SK-N-MC (cell line): ENCODE measurements around the gene RPS2.

Experiments
- DNase-seq: peaks from one replicate; pipeline ENCODE4 v3.0.0-alpha.2; 2011; ENCODE audit warnings: low read depth, low spot score
- H3K27ac ChIP-seq: fragments of 200-600 bp; sonication (generic); 2 replicates; pipeline ENCODE4 v1.5.1; 2016; ENCODE audit warnings: mixed run types
- H3K36me3 ChIP-seq: fragments of 200-600 bp; sonication (generic); 2 replicates; pipeline ENCODE4 v1.6.1; 2017; ENCODE audit warnings: antibody characterized with exemption, low read length, mixed read lengths; ENCODE audit not compliant: insufficient read depth
- H3K4me3 ChIP-seq: fragments of 200-600 bp; sonication (generic); 2 replicates; pipeline ENCODE4 v1.5.1; 2016
- H3K9ac ChIP-seq: fragments of 200-600 bp; sonication (generic); 2 replicates; pipeline ENCODE4 v1.8.0; 2017; ENCODE audit warnings: mixed run types, mixed read lengths; ENCODE audit not compliant: insufficient read length
- H3K9me3 ChIP-seq: fragments of 200-600 bp; sonication (generic); 2 replicates; pipeline ENCODE4 v1.6.1; 2017; ENCODE audit warnings: low read depth, mild to moderate bottlenecking, antibody characterized with exemption, low read length, moderate library complexity, mixed read lengths
- EZH2 ChIP-seq: fragments of 200-600 bp; sonication (generic); IDR thresholded peaks from one replicate; pipeline ENCODE4 v1.6.1; 2017; ENCODE audit warnings: antibody characterized with exemption
- FOXP2 ChIP-seq: optimal IDR thresholded peaks from 2 replicates; pipeline ENCODE3; 2011; ENCODE audit warnings: mild to moderate bottlenecking, moderate library complexity; ENCODE audit not compliant: insufficient read depth; ENCODE audit errors: extremely low read length, control extremely low read depth
- POLR2AphosphoS5 ChIP-seq: IDR thresholded peaks from 2 replicates; pipeline ENCODE4 v1.6.1; 2012; ENCODE audit warnings: mild to moderate bottlenecking, low read depth, low read length, borderline replicate concordance

RPS2 gene

GRCh38 chr16:2007081-2007836, 42.6 kb upstream of the RPS2 start:
- Histone ChIP-seq H3K9me3 (no peaks in the 10 kb centered on the region), H3K9ac (peak overlapping the region; percentile 98), H3K4me3 (peak overlapping the region; percentile 96), H3K27ac (no peak overlapping the region), H3K36me3 (peaks cover 22% of the 10 kb centered on the region; the same call in 1 of the 2 replicates)
- no peak for TF ChIP-seq FOXP2
- DNase-seq: no peak

DNA sequence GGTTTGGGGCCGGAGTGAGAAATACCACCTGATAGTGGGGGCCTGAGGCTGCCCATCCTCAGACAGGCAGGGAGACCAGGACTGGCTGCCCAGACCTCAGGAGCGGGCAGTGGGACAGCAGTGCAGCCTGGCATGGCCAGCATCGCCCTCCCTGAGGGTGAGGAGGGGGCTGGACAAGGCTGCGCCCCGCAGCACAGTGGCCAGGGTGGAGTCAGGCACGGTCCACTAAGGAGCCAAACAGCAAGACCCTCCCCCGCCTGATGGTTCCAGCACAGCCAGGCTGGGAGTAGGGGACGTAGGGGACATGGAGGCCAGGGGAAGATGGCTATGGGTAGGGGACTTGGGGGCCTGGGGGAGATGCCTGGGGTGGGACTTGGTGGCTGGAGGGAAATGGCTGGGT, 41.7 kb upstream of the RPS2 start:
- Histone ChIP-seq H3K4me3 (no peak overlapping the region), H3K9ac (no peak overlapping the region), H3K9me3 (no peaks in the 10 kb centered on the region), H3K36me3 (peaks cover 31% of the 10 kb centered on the region; the same call in 1 of the 2 replicates), H3K27ac (no peak overlapping the region)
- TF ChIP-seq FOXP2 (no peak), EZH2 (no peak), POLR2AphosphoS5 (peak; percentile 15; the same call in 1 of the 2 replicates)
- no peak for DNase-seq

DNA sequence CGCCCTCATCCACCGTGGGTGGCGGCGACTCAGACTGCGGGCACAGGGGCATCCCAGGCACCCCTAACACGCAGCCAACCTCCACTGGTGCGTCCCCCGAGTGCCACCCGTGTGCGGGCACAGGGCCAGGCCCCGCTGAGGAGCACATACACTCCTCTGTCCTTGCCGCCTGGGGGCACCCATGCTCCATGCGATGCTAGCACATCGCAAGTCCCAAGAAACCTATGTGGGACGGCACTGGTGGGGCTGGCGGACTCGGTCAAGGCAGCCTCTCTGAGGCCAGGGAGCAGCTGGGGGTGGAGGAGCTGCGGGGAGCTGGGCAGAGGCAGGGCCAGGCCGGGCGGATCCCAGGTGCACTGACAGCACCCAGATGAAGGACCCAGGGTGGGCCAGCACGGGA, 41.0 kb upstream of the RPS2 start:
- Histone ChIP-seq H3K9ac (no peak overlapping the region), H3K27ac (no peak overlapping the region), H3K9me3 (no peaks in the 10 kb centered on the region), H3K4me3 (no peak overlapping the region), H3K36me3 (peaks cover 36% of the 10 kb centered on the region; the same call in 1 of the 2 replicates)
- no peak for DNase-seq
- TF ChIP-seq FOXP2 (no peak), POLR2AphosphoS5 (no peak), EZH2 (no peak)

DNA sequence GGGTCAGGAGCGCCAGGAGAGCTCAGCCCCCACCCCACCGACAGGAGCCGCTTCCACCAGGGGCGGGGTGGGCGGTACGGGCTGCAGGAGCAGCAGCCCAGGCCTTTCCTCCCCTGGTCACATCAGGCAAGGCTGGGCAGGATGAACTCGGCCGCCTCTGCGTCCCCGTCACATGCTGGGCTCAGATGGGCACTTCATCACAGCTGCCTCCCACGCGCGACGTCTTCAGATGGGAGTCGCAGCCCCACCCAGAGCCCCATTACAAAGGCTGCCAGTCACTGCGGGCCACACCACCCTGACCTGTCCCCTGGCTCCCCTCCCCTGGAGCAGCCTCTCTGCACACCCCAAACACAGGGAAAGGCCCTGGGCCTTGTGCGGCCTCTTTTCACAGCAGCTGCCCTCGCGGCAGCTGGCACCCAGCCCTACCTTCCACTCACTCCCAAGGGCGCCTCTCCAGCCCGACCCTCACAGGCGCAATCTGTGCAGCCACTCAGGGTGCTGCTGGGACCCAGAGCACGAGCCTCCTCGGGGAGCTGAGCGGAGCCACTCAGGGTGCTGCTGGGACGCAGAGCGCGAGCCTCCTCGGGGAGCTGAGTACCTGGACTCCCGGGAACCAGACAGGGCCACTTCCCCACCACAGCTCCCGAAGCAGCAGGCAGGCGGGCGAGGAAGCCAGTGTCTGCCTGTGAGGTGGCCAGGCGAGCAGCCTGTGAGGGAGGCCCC, 40.3 kb upstream of the RPS2 start:
- no peak for DNase-seq
- Histone ChIP-seq H3K9me3 (no peaks in the 10 kb centered on the region), H3K9ac (no peak overlapping the region), H3K27ac (no peak overlapping the region), H3K36me3 (peaks cover 42% of the 10 kb centered on the region; the same call in 1 of the 2 replicates), H3K4me3 (no peak overlapping the region)
- TF ChIP-seq FOXP2 (no peak), POLR2AphosphoS5 (no peak), EZH2 (no peak)

DNA sequence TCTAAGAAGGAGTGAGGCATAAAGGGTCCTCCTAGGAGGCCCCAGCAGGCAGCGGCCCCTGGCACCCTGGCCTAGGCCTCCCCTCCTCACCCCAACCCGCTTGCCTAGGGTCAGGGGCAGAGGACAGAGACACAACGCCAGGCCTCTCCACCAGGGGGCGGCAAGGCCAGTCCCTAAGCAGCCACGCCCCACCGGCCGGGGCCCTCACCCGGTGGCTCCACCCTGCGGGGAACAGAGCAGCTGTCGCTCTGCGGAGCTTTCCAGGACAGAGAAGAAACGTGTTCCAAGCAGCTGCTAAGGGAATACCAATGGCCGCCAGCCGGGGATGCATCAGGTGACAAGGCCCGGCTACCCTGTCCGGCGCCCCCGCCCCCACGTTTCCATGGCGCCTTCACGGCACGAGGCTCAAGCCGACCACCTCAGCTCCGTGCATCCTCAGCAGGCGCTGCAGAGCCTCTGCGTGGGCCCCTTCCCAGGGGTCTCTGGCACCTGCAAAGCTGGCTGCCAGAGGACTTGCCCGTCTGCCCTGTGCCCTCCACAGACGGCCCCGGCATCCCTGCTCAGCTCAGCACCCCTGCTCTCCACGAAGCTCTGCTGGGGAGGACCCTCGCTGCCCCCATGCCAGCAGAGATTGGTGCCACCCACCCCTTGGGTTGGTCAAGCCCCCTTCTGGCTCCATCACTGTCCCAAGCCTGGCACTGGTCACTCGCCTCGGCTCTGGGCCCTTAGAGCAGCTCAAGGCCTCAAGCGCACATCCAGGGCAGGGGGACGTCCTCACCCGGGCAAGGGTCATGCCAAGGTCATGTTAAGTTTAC, 39.4 kb upstream of the RPS2 start:
- DNase-seq: no peak
- TF ChIP-seq EZH2 (no peak), POLR2AphosphoS5 (no peak), FOXP2 (no peak)
- Histone ChIP-seq H3K4me3 (no peak overlapping the region), H3K9me3 (no peaks in the 10 kb centered on the region), H3K36me3 (peaks cover 51% of the 10 kb centered on the region; the same call in 1 of the 2 replicates), H3K27ac (no peak overlapping the region), H3K9ac (no peak overlapping the region)

DNA sequence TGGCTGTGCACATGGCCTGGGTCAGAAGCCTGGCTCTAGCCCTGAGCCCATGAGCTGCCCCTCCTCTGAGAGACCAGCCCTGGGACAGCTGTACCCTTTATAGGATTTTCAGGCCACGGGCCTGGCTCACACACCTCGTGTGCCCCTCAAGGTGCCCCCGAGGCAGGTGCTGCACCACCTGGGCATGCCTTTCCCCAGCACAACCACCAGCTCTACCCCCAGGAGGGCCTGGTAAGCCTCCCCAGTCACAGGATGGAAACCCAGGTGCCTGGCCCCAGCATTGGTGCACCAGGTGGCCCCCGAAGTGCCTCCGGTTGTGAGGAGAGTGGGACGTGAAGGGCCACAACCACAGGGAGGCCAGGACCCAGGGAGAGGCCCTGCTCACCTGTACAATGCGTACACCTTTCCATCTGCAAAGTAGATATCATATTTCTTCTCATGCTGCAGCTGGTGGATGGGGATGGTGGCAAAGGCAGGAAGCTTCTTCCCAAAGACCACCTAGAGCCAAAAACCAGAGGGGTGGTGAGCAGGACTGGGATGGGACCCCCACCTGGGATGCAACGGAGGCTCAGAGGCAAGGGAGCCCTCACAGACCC, 38.7 kb upstream of the RPS2 start:
- Histone ChIP-seq H3K36me3 (peaks cover 55% of the 10 kb centered on the region; the same call in 1 of the 2 replicates), H3K4me3 (no peak overlapping the region), H3K27ac (no peak overlapping the region), H3K9me3 (no peaks in the 10 kb centered on the region), H3K9ac (no peak overlapping the region)
- no peak for TF ChIP-seq FOXP2
- no peak for TF ChIP-seq POLR2AphosphoS5
- no peak for TF ChIP-seq EZH2
- DNase-seq: no peak

DNA sequence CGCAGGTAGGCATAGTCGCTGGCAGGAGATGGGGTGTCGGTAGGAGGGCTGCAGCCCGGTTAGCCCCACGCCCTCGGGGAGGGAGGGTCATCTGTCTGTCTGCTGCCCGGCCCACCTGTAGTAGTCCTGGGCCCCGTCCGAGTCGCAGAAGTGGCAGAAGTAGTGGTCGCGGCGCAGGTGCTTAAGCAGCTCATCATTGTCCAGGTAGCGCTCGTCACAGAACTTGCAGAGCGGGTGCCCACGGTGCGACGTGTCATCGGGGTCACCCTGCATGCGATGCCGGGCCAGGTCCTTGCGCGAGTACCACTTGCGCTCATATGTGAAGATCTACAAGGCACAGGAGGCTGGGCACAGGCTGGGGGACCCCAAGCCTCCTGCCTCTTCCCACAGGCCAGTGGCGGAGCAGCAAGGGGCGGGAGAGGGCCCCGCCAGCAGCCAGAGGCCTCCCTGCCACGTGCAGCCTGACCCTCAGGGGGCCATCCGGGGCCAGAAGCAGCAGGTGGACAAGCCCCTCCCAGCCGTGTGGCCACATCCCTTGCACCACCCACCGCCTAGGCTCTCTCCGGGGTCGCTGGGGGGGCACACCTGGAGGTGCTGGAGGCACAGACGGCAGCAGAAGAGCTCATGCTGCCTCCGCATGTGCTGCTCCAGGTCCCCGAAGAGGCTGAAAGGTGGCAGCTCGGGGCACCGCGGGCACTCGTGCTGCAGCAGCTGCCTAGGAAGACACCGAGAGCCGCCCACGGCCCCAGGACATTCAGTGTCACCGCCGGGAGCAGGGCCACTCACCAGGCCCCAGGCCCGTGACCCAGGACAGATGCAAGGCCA, 38.0 kb upstream of the RPS2 start:
- DNase-seq: no peak
- no peak overlapping the region for H3K4me3 ChIP-seq
- TF ChIP-seq POLR2AphosphoS5 (no peak), EZH2 (no peak), FOXP2 (no peak)
- H3K27ac ChIP-seq: no peak overlapping the region
- H3K36me3 ChIP-seq: peaks cover 53% of the 10 kb centered on the region; the same call in 1 of the 2 replicates
- H3K9me3 ChIP-seq: no peaks in the 10 kb centered on the region
- no peak overlapping the region for H3K9ac ChIP-seq
